HG03571 (cell line): ENCODE data around the gene STX3.
"Not testable (repeated sequence)": the region's sequence is repeated elsewhere in the genome, so short reads cannot be mapped to it uniquely, and the experiment has no call there.

Source experiments
- ATAC-seq: cut with Tn5 transposase; IDR thresholded peaks from one replicate; pipeline ENCODE4 v1.9.1; 2021; ENCODE audit not compliant: unreplicated experiment

Gene STX3

DNA sequence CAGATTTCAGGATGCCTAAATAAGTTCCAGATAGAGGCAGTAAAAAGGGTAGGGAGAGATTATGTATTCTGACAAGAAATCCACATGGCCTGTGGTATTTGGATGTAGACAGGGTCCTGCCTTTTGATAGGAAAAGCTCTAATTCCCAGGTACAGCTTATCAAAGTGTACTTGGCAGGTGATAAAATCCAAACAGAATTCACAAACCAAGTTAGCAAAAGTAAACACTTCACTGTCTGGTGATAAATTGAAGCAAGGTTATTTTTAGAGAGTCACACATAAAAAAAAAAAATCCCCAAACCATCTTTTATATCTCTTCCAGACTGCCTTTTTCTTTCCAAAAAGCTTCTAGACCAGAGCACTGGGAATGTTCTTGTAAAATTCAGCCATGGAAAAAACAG is 84.4 kb downstream of the STX3 start:
- no peak for ATAC-seq

DNA sequence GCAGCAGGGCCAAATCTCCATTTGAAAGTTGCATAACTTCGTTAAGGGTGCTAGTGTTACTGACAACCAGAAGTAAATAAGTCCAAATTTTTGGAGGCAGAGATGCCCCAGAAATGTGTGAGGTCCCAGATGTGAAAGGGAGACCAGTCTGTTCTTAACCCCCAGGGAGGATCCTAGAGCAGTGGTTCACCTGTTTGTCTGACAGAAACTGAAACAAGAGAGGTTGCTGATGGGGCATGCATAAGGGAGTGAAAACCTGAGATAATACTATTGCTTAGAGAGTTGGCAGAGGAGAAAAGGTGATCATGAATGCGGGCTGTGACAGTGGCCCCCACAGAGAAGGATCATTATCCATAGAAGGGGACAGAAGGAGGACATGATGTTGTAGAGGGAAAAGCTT is 86.3 kb downstream of the STX3 start:
- no peak for ATAC-seq

DNA sequence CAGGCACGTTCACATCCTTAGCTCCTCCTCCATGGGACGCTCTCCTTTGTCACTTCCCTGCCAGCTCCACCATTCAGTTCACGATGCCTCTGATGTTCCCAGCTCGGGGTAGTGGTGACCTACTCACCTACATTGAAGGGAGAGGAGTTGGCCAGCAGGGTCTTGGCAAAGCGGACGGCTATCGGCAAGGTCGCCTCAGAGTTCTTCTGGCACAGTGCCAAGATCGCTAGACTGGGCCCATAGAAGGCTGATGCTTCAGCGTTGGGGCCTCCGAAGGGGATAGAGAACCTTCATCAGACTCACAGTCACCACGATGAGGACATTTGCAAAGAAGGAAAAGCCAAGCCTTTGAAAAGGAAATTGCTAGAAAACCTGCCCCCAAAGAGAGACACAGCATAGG is 87.1 kb downstream of the STX3 start:
- no peak for ATAC-seq

DNA sequence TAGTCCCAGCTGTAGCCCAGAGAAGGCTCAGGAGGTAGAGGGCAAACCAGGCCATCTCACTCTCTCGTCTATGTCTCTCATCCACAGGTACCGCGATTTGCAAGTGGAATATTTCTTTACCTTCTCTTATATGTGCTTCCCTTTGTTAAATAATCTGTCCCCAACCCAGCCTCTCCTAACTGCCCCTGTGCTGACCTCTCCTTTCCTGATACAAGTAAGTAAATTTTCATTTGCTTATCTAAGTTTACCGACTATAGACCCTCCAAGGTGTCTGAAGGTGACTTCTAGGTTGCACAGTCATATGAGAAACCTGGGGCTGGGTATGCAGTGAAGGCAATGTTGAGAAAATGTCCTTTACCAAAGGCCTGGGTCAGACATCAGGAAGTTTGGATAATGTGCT is 90.2 kb downstream of the STX3 start, which contains the start of gene CBLIF:
Gene CBLIF, minus strand, starts transcription at position 101 of the 400 bp plus-strand sequence. Its CDS starts 46 bp downstream, at position 55.
- ATAC-seq, result no peak

DNA sequence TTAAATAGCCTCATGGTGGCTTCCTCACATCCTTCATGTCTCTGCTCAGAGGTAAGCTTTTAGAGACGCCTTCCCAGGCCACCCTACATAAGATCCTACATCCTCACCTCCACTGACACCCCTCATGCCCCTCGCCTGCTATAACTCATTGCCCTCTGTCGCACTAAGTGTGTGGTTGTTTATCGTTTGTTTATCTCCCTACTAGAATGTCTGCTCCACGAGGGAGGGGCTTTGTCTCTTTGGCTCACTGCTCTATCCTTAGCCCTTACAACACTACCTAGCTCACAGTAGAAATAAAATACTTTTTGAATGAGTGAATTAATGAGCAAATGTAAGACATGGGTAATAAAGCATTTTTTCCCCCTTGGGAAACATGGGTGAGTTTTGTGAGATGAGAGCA is 91.4 kb downstream of the STX3 start:
- ATAC-seq, result no peak

DNA sequence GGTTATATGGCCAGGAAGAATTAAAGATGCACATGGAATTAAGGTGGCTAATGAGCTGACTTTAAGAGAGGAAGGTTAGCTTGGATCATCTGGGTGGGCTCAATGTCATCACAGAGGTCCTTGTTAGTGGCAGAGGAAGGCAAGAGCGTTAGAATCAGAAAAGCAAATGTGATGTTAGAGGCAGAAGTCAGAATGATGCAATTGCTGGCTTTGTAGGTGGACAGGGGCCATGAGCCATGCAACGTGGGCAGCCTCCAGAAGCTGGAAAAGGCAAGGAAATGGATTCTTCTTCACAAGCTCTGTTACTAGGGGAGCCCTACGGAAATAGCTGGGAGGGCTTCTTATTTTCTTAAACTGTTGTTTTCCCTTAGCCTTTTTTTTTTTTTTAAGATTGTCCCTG is 92.5 kb downstream of the STX3 start:
- no peak for ATAC-seq

DNA sequence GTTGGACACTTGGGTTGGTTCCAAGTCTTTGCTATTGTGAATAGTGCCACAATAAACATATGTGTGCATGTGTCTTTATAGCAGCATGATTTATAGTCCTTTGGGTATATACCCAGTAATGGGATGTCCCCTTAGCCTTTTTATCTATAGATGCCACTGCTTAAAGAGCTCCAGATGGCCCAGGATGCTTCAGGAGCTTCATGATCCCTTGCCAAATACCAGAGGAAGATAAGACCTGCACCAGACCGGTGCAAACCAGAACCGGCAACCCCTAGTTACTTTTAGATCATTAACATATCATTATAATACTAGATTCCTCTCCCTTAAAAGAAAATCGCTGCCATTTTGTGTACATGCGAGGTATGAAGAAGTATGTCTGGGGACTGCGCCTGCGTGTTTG is 93.3 kb downstream of the STX3 start:
- not testable (repeated sequence) for ATAC-seq

DNA sequence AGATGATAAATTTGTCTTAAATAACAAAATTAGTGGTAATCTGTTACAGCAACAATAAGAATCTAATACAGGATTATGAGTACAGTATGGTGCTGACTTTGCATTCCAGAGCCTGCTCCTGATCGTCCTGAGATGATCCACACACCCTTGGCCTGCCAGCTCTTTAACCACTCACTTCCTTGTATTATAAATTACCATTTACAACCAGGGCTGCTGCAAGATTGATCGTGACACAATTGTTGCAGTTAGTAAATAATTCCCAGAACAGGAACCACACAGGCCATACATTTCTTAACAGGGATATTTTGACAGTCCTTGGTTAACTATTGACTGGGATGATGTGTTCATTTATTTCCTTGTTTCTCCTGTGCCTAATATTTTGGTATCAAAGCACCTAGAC is 94.0 kb downstream of the STX3 start:
- ATAC-seq, result peak; percentile 80

DNA sequence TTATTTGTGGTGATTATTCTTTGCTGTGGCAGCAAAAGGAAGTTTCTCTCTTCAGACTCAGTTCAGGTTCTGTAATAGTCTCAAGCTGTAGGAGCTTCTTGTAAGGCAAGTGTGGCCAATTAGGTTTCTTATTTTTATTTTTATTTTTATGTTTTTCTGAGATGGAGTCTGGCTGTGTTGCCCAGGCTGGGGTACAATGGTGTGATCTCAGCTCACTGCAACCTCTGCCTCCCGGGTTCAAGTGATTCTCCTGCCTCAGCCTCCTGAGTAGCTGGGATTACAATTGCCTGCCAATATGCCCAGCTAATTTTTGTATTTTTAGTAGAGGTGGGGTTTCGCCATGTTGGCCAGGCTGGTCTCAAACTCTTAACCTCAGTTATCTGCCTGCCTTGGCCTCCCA is 94.4 kb downstream of the STX3 start:
- ATAC-seq, result not testable (repeated sequence)

DNA sequence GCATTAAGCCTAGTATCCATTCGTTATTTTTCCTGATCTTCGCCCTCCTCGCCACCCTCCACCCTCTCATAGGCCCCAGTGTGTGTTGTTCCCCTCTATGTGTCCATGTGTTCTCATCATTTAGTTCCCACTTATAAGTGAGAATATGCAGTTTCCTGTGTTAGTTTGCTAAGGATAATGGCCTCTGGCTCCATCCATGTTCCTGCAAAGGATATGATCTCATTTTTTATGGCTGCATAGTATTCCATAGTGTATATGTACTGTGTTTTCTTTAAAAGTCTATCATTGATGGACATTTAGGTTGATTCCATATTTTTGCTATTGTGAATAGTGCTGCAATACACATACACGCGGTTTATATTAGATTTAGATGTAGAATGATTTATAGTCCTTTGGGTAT is 96.2 kb downstream of the STX3 start:
- ATAC-seq, result not testable (repeated sequence)

DNA sequence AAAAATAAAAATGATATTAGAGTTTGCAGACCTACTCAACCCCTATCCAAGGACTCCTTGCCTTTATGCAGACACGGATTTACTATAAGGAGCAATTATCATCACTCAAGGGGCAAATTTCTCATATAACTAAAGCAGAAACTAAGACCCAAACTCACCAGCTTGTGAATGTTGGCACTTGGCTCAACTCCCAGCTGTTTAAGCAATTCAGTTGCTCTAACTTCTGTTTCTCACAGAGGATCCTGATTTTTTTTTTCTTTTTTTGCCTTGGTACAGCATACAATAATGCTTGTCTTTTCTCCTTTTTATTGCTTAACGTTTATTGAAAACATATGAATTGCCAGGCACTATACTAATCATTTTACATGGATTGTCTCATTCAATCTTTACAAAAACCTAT is 99.7 kb downstream of the STX3 start:
- ATAC-seq, result no peak
